T-helper 1 cell treated with Interleukin-12 subunit alpha and Interleukin-12 subunit beta and Interleukin-4 antibody, amounts not matched to agents 30 μg/mL and 1 μg/mL, for 36 hours (primary cell): Measurements from ENCODE around the gene ADAMTS3.

Source experiments
- H3K27ac Mint-ChIP-seq: one replicate; pipeline ENCODE4 v1.8.0; 2021; ENCODE audit warnings: mild to moderate bottlenecking, mixed read lengths
- H3K27me3 Mint-ChIP-seq: one replicate; pipeline ENCODE4 v1.8.0; 2021; ENCODE audit warnings: low read depth, mixed read lengths
- H3K36me3 Mint-ChIP-seq: one replicate; pipeline ENCODE4 v1.8.0; 2021; ENCODE audit warnings: low read depth, mixed read lengths
- H3K4me1 Mint-ChIP-seq: one replicate; pipeline ENCODE4 v1.8.0; 2021; ENCODE audit warnings: low read depth, mixed read lengths
- H3K4me3 Mint-ChIP-seq: one replicate; pipeline ENCODE4 v1.8.0; 2021; ENCODE audit warnings: mild to moderate bottlenecking, moderate library complexity, mixed read lengths
- H3K9me3 Mint-ChIP-seq: one replicate; pipeline ENCODE4 v1.8.0; 2021; ENCODE audit warnings: mixed read lengths

Gene ADAMTS3

DNA sequence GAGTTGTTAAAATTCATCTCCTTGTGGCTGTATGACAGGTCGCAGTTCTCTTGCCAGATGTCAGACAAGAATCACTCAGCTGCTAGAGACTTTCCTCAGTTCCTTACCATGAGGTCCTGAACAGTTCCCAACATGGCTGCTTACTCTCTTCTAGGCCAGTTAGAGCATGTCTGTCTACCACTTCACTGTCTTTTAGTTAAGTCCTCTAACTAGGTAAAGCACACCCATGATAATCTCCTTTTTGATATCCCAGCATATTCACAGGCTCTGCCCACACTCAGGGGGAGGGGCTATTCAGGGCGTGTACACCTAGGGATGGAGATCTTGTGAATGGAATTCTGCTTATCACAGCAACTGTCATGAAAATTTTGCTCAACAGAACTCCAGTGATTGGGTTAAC is 190.1 kb downstream of the ADAMTS3 start:
- Mint-ChIP-seq H3K4me3 (no peak overlapping the region), H3K36me3 (no peaks in the 10 kb centered on the region), H3K27ac (no peak overlapping the region), H3K27me3 (no peaks in the 10 kb centered on the region), H3K4me1 (no peaks in the 10 kb centered on the region), H3K9me3 (no peaks in the 10 kb centered on the region)

GRCh38 chr4:72377491-72378194 is 191.4 kb downstream of the ADAMTS3 start:
- Mint-ChIP-seq H3K4me3 (no peak overlapping the region), H3K36me3 (no peaks in the 10 kb centered on the region), H3K4me1 (no peaks in the 10 kb centered on the region), H3K9me3 (no peaks in the 10 kb centered on the region), H3K27ac (no peak overlapping the region), H3K27me3 (no peaks in the 10 kb centered on the region)

GRCh38 chr4:72376901-72377300 is 192.1 kb downstream of the ADAMTS3 start:
- Mint-ChIP-seq H3K4me1 (no peaks in the 10 kb centered on the region), H3K9me3 (no peaks in the 10 kb centered on the region), H3K4me3 (no peak overlapping the region), H3K36me3 (no peaks in the 10 kb centered on the region), H3K27ac (no peak overlapping the region), H3K27me3 (no peaks in the 10 kb centered on the region)

GRCh38 chr4:72375073-72375736 is 193.8 kb downstream of the ADAMTS3 start:
- no peaks in the 10 kb centered on the region for H3K27me3 Mint-ChIP-seq
- H3K4me3 Mint-ChIP-seq, result no peak overlapping the region
- no peaks in the 10 kb centered on the region for H3K4me1 Mint-ChIP-seq
- no peaks in the 10 kb centered on the region for H3K9me3 Mint-ChIP-seq
- H3K36me3 Mint-ChIP-seq, result no peaks in the 10 kb centered on the region
- no peak overlapping the region for H3K27ac Mint-ChIP-seq

GRCh38 chr4:72374159-72374558 is 194.9 kb downstream of the ADAMTS3 start:
- H3K36me3 Mint-ChIP-seq, result no peaks in the 10 kb centered on the region
- H3K4me1 Mint-ChIP-seq, result no peaks in the 10 kb centered on the region
- no peak overlapping the region for H3K4me3 Mint-ChIP-seq
- no peaks in the 10 kb centered on the region for H3K27me3 Mint-ChIP-seq
- no peaks in the 10 kb centered on the region for H3K9me3 Mint-ChIP-seq
- H3K27ac Mint-ChIP-seq, result no peak overlapping the region

DNA sequence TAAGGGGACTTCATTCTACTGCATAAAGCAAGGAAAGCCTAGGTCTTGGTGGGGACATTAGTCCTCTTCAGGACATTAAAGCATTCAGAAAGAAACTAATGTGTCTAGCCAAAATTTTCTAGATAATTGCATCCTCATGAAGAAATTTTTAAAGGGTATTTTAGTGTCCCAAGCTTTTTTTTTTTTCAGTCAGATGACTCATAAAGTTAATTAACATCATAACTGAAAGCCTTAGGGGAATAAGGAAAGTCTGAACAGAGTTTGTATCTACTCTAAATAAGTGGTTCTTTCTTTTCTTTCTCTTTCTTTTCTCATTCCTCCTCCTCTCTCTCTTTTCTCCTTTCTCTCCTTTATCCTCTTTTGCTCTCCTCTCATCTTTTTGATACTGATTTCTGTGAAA is 202.4 kb downstream of the ADAMTS3 start:
- H3K36me3 Mint-ChIP-seq, result no peaks in the 10 kb centered on the region
- no peak overlapping the region for H3K4me3 Mint-ChIP-seq
- no peaks in the 10 kb centered on the region for H3K27me3 Mint-ChIP-seq
- H3K4me1 Mint-ChIP-seq, result no peaks in the 10 kb centered on the region
- H3K27ac Mint-ChIP-seq, result no peak overlapping the region
- H3K9me3 Mint-ChIP-seq, result no peaks in the 10 kb centered on the region

GRCh38 chr4:72365981-72366380 is 203.0 kb downstream of the ADAMTS3 start:
- Mint-ChIP-seq H3K9me3 (no peaks in the 10 kb centered on the region), H3K27ac (no peak overlapping the region), H3K4me1 (no peaks in the 10 kb centered on the region), H3K4me3 (no peak overlapping the region), H3K36me3 (no peaks in the 10 kb centered on the region), H3K27me3 (no peaks in the 10 kb centered on the region)

DNA sequence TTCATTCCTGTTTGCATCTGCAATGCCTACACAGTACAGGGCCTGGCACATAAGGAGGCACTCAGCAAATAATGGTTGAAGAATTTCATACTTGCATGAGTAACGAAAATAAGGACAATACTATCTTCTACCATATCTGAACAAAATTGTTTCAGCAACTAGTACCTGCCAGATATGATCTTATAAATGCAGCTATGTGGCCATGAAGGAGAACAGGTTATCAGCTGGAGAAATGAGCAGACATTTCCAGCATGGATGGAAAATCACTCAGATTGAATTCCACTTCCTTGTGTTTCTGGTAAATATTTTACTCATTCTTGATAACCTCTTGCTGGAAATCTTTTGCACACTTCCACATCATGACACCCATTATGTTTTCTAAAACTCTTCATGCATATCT is 204.0 kb downstream of the ADAMTS3 start:
- Mint-ChIP-seq H3K27me3 (no peaks in the 10 kb centered on the region), H3K27ac (no peak overlapping the region)

GRCh38 chr4:72360075-72360474 is 208.9 kb downstream of the ADAMTS3 start:
- Mint-ChIP-seq H3K9me3 (no peaks in the 10 kb centered on the region), H3K4me3 (no peak overlapping the region), H3K36me3 (no peaks in the 10 kb centered on the region), H3K4me1 (no peaks in the 10 kb centered on the region), H3K27ac (no peak overlapping the region), H3K27me3 (no peaks in the 10 kb centered on the region)

More for the DNA sequence above, 204.0 kb downstream of the ADAMTS3 start:
- H3K4me3 Mint-ChIP-seq, result no peak overlapping the region
- no peaks in the 10 kb centered on the region for H3K36me3 Mint-ChIP-seq
- no peaks in the 10 kb centered on the region for H3K9me3 Mint-ChIP-seq
- H3K4me1 Mint-ChIP-seq, result no peaks in the 10 kb centered on the region

- Mint-ChIP-seq H3K27me3 (no peaks in the 10 kb centered on the region), H3K27ac (no peak overlapping the region), H3K4me1 (no peaks in the 10 kb centered on the region), H3K4me3 (no peak overlapping the region), H3K9me3 (no peaks in the 10 kb centered on the region), H3K36me3 (no peaks in the 10 kb centered on the region)
Measured at GRCh38 chr4:72358483-72358882, 210.5 kb downstream of the ADAMTS3 start.

GRCh38 chr4:72357908-72358307 is 211.1 kb downstream of the ADAMTS3 start:
- no peak overlapping the region for H3K27ac Mint-ChIP-seq
- H3K27me3 Mint-ChIP-seq, result no peaks in the 10 kb centered on the region
- no peaks in the 10 kb centered on the region for H3K36me3 Mint-ChIP-seq
- H3K4me1 Mint-ChIP-seq, result no peaks in the 10 kb centered on the region
- no peak overlapping the region for H3K4me3 Mint-ChIP-seq
- H3K9me3 Mint-ChIP-seq, result no peaks in the 10 kb centered on the region

GRCh38 chr4:72352711-72353110 is 216.3 kb downstream of the ADAMTS3 start:
- Mint-ChIP-seq H3K4me3 (no peak overlapping the region), H3K27ac (no peak overlapping the region), H3K4me1 (no peaks in the 10 kb centered on the region), H3K36me3 (no peaks in the 10 kb centered on the region), H3K27me3 (no peaks in the 10 kb centered on the region), H3K9me3 (no peaks in the 10 kb centered on the region)

DNA sequence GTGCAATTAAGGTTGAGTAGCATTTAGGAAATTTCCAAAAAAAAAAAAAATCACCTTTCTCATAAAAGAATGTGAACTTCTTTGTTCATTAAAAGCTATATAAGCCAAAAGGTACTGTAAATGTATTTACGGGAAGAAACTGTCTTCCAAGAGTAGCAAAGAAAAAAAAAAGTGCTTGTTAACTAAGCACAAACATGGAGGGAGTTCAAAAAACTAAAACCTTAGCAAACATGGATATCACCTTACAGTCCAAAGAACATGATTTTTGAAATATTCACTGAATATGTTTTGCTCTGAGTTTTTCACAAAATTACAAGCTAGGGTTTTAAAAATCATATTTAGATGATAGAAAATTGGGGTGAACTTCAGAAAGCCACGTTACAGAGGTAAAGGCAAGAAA is 217.5 kb downstream of the ADAMTS3 start:
- H3K27ac Mint-ChIP-seq, result no peak overlapping the region
- no peaks in the 10 kb centered on the region for H3K4me1 Mint-ChIP-seq
- H3K9me3 Mint-ChIP-seq, result no peaks in the 10 kb centered on the region
- no peaks in the 10 kb centered on the region for H3K27me3 Mint-ChIP-seq
- no peaks in the 10 kb centered on the region for H3K36me3 Mint-ChIP-seq
- H3K4me3 Mint-ChIP-seq, result no peak overlapping the region

DNA sequence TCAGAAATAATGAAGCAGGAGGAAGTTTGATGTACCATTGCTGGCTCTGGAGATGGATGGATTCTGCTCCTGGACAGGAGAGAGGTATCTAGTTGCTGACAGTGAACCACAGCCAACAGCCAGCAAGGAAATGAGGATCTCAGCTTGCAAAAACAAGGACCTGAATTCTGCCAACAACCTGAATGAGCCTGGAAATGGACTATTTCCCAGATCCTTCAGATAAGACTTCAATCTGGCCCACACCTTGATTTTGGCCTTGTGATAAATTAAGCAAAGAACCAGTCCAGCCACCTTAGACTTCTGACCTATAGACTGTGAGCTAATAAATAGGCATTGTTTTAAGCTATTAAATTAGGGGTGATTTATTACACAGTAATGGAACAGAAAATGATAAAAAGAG is 220.3 kb downstream of the ADAMTS3 start:
- no peaks in the 10 kb centered on the region for H3K27me3 Mint-ChIP-seq
- no peaks in the 10 kb centered on the region for H3K9me3 Mint-ChIP-seq
- H3K36me3 Mint-ChIP-seq, result no peaks in the 10 kb centered on the region
- H3K4me1 Mint-ChIP-seq, result no peaks in the 10 kb centered on the region
- no peak overlapping the region for H3K27ac Mint-ChIP-seq
- H3K4me3 Mint-ChIP-seq, result no peak overlapping the region

- Mint-ChIP-seq H3K4me3 (no peak overlapping the region), H3K4me1 (no peaks in the 10 kb centered on the region), H3K27me3 (no peaks in the 10 kb centered on the region), H3K36me3 (no peaks in the 10 kb centered on the region), H3K9me3 (no peaks in the 10 kb centered on the region), H3K27ac (no peak overlapping the region)
Measured at GRCh38 chr4:72344418-72344817, 224.6 kb downstream of the ADAMTS3 start.
